Measurements from ENCODE around the gene MC1R. TPM values are rescaled to one million over a fixed set of nuclear protein-coding genes. Genes with fewer than 3 reads are reported as not detected.
"Not testable (repeated sequence)": the region's sequence is repeated elsewhere in the genome, so short reads cannot be mapped to it uniquely, and the experiment has no call there.

Gene MC1R
- total and polyA plus RNA-seq, 10 of the 15 experiments (the other 5 are each of a cell fraction or from before 2014, with no cell fraction given): 0.06 to 2.3 (median 0.45) TPM

GRCh38 chr16:89931964-89932363 is 13.3 kb downstream of the MC1R start (continued):
- TF ChIP-seq SRF (IDR thresholded peaks at IDR 0.05; ENCODE audit: low read depth in 2 of 2, low read length in 2 of 2) (no peak), ZBTB11 (CRISPR knock-in tag; IDR thresholded peaks at IDR 0.05) (no peak)

GRCh38 chr16:89934019-89934418 is 15.4 kb downstream of the MC1R start:
- H4K20me1 ChIP-seq (ENCODE audit: control insufficient read depth, insufficient read depth); H3K27me3 ChIP-seq (replicated peaks in 1 of 2; ENCODE audit: control insufficient read depth in 2 of 2, insufficient read depth in 2 of 2, low read length in 1 of 2); RAD21 ChIA-PET (ENCODE audit: unreplicated experiment); DNase-seq (ENCODE audit: low read depth, low spot score); H3K9ac ChIP-seq (ENCODE audit: control insufficient read depth, insufficient read depth, low read length); H3K4me1 ChIP-seq (ENCODE audit: control insufficient read depth, insufficient read depth, low read length); in situ Hi-C loops (cut with MboI); H3K9me3 ChIP-seq (replicated peaks; ENCODE audit: control insufficient read depth, insufficient read depth, low read length); BruUV-seq (replicated peaks); H3K4me2 ChIP-seq (ENCODE audit: control insufficient read depth, insufficient read depth); H3K27ac ChIP-seq (ENCODE audit: control insufficient read depth, insufficient read depth); FAIRE-seq; POLR2A ChIA-PET; ATAC-seq; SMC1A ChIA-PET (ENCODE audit: uncharacterized antibody, unreplicated experiment); H3K36me3 ChIP-seq (ENCODE audit: control insufficient read depth in 2 of 2, insufficient read depth in 2 of 2, low read length in 1 of 2); H3K4me3 ChIP-seq; H3K79me2 ChIP-seq (ENCODE audit: control insufficient read depth, insufficient read depth, low read length); intact Hi-C loops (cut with micrococcal nuclease; ENCODE audit: unreplicated experiment); H2AFZ ChIP-seq (ENCODE audit: control insufficient read depth, low read depth, low read length); CTCF ChIA-PET: not testable (repeated sequence)
- 78% methylated on average over 15 of the region's 29 CpGs for WGBS (ENCODE audit: insufficient coverage, insufficient replicate concordance, low lambda C conversion rate, missing lambda C conversion rate)
